Smooth muscle cell (in vitro differentiated cells): ENCODE results near the gene SLC25A13. TPM values are rescaled to one million over a fixed set of nuclear protein-coding genes. Genes with fewer than 3 reads are reported as not detected.
A peak's percentile ranks its signal among the peaks of the same experiment; 100 is the strongest.

ENCODE experiments used
- DNase-seq: peaks from one replicate; lab custom pipeline; 2025; ENCODE audit not compliant: unreplicated experiment; lab: John Stamatoyannopoulos, UW
- H2AFZ ChIP-seq: fragments of 200-600 bp; sonication (generic); 2 replicates; pipeline ENCODE4 v1.6.0; 2016; ENCODE audit warnings: antibody characterized with exemption, low read depth, mild to moderate bottlenecking
- H3F3A ChIP-seq: fragments of 200-600 bp; sonication (generic); 2 replicates; pipeline ENCODE4 v1.6.0; 2017; ENCODE audit warnings: antibody characterized with exemption, low read depth
- H3K27ac ChIP-seq: fragments of 200-600 bp; sonication (generic); 2 replicates; pipeline ENCODE4 v1.5.1; 2016; ENCODE audit warnings: low read depth, mild to moderate bottlenecking
- H3K27me3 ChIP-seq: fragments of 200-600 bp; sonication (generic); 2 replicates; pipeline ENCODE4 v1.6.1; 2016; ENCODE audit warnings: low read depth, mild to moderate bottlenecking
- H3K36me3 ChIP-seq: fragments of 200-600 bp; sonication (generic); 2 replicates; pipeline ENCODE4 v1.5.1; 2016; ENCODE audit warnings: low read depth
- H3K4me1 ChIP-seq: fragments of 200-600 bp; sonication (generic); 2 replicates; pipeline ENCODE4 v1.5.1; 2016; ENCODE audit warnings: low read depth
- H3K4me2 ChIP-seq: fragments of 200-600 bp; sonication (generic); 2 replicates; pipeline ENCODE4 v1.6.0; 2016; ENCODE audit warnings: mild to moderate bottlenecking
- H3K4me3 ChIP-seq: fragments of 200-600 bp; sonication (generic); 2 replicates; pipeline ENCODE4 v1.5.1; 2016; ENCODE audit warnings: mild to moderate bottlenecking
- H3K79me2 ChIP-seq: fragments of 200-600 bp; sonication (generic); 2 replicates; pipeline ENCODE4 v1.6.0; 2016; ENCODE audit warnings: low read depth, mild to moderate bottlenecking
- H3K9ac ChIP-seq: fragments of 200-600 bp; sonication (generic); 2 replicates; pipeline ENCODE4 v1.6.0; 2016; ENCODE audit warnings: low read depth
- H3K9me3 ChIP-seq: fragments of 200-600 bp; sonication (generic); replicated peaks from 2 replicates; pipeline ENCODE4 v1.5.1; 2016; ENCODE audit warnings: low read depth
- H4K20me1 ChIP-seq: fragments of 200-600 bp; sonication (generic); 2 replicates; pipeline ENCODE4 v1.6.0; 2016; ENCODE audit warnings: low read depth
- CTCF ChIP-seq: fragments of 200-600 bp; sonication (generic); IDR thresholded peaks from 2 replicates; pipeline ENCODE4 v1.5.1; 2017; ENCODE audit warnings: borderline replicate concordance, mild to moderate bottlenecking, antibody characterized with exemption; ENCODE audit not compliant: insufficient read depth, poor library complexity, severe bottlenecking
- WGBS: methylation state at CpG from one replicate; pipeline ENCODE4 v1.1.7; 2016; ENCODE audit warnings: low lambda C conversion rate; 5-methylcytosine and 5-hydroxymethylcytosine counted together
- polyA plus RNA-seq: library from polyadenylated mRNA; unstranded; fragments of >200 nt; fragmentation: Nextera tagmentation; extraction: Ambion mirVana; gene quantifications from 2 replicates; pipeline ENCODE4 v1.2.1, GENCODE V29; 2016
- total RNA-seq: library from RNA; depleted of rRNA; stranded (reverse); fragments of >200 nt; gene quantifications from 2 replicates; pipeline ENCODE4 v1.2.3, GENCODE V29; 2014

The SLC25A13 gene
- total and polyA plus RNA-seq, 2 experiments from 2014 or later: 28.0 to 48.2 TPM

DNA sequence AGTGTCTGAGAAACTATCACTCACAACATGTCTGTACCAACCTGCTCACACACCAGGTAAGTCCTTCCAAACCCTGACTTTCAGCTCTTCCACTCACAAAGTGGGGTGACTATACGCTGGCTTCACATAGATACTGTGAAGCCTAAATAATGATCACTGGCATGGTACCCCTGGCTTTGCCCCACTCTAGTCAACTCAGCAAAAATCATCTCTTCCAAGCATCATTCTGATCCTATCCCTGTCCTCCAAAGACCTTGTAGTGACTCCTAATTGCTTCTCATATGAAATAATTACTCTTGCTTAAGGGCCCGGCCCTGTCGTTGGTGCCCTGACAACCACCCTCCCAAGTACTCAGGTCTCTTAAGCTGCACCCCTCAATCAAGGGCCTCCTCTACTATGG, 97.8 kb downstream of the SLC25A13 start:
- no peak overlapping the region for H2AFZ ChIP-seq
- DNase-seq: no peak
- no peaks in the 10 kb centered on the region for H3K27me3 ChIP-seq
- peaks cover 12% of the 10 kb centered on the region for H3K4me1 ChIP-seq
- H3K9ac ChIP-seq: no peak overlapping the region
- no peak overlapping the region for H3K4me2 ChIP-seq
- H4K20me1 ChIP-seq: no peaks in the 10 kb centered on the region
- H3K79me2 ChIP-seq: peaks cover 5% of the 10 kb centered on the region
- no peak overlapping the region for H3K27ac ChIP-seq
- no peak for TF ChIP-seq CTCF
- no peaks in the 10 kb centered on the region for H3K9me3 ChIP-seq
- no peaks in the 10 kb centered on the region for H3K36me3 ChIP-seq
- H3F3A ChIP-seq: peaks cover 8% of the 10 kb centered on the region
- H3K4me3 ChIP-seq: no peak overlapping the region
- WGBS: 96% methylated on average over 3 of the region's 3 CpGs

GRCh38 chr7:96221888-96222287, 100.0 kb downstream of the SLC25A13 start:
- H2AFZ ChIP-seq: no peak overlapping the region
- no peak for TF ChIP-seq CTCF
- H3K4me1 ChIP-seq: peaks cover 17% of the 10 kb centered on the region
- H3K9ac ChIP-seq: no peak overlapping the region
- H3K27ac ChIP-seq: no peak overlapping the region
- WGBS: 93% methylated on average over 5 of the region's 5 CpGs
- no peaks in the 10 kb centered on the region for H3K36me3 ChIP-seq
- no peak for DNase-seq
- H3K27me3 ChIP-seq: no peaks in the 10 kb centered on the region
- H3K4me3 ChIP-seq: no peak overlapping the region
- peaks cover 12% of the 10 kb centered on the region for H3F3A ChIP-seq
- H4K20me1 ChIP-seq: no peaks in the 10 kb centered on the region
- peaks cover 6% of the 10 kb centered on the region for H3K79me2 ChIP-seq
- H3K4me2 ChIP-seq: no peak overlapping the region
- no peaks in the 10 kb centered on the region for H3K9me3 ChIP-seq

DNA sequence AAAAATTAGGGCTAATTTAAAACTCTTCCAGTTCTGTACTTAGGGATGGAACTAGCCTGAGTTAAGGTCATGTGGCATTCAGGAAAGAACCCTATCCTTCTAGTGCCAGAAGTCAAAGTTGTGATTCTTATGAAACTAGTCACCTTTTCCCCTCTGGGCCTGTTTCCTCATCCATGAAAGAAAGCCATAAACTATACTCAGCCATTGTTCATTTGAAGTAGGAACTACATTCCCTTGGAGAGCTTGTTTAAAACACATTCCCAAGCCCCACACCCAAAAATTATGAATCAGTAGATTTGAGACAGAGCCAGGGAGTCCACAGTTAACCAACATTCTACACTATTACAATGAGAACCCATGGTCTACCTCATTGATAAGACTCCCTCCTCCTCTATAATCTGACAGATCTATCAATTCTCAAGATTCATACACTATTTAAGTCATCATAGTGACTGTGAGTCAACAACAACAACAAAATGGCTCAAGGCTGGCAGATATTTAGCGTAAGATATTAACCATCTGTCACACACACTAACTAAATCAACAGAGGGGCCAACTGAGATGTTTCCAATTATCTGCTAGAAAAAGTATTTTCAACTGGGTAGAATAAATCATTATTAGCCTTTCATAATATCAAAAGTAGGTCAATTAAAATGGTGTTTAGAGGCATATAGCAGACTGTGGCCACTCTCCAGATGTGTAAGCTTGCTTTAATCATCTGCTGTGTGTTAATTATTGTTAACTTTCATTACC, 102.3 kb downstream of the SLC25A13 start:
- no peak overlapping the region for H2AFZ ChIP-seq
- no peak for DNase-seq
- H3F3A ChIP-seq: peaks cover 12% of the 10 kb centered on the region
- H3K4me2 ChIP-seq: peak overlapping the region; percentile 67
- TF ChIP-seq CTCF: no peak
- no peaks in the 10 kb centered on the region for H3K27me3 ChIP-seq
- H3K4me3 ChIP-seq: no peak overlapping the region
- no peak overlapping the region for H3K9ac ChIP-seq
- 61% methylated on average over 1 of the region's 1 CpG for WGBS
- no peaks in the 10 kb centered on the region for H3K9me3 ChIP-seq
- peaks cover 8% of the 10 kb centered on the region for H3K79me2 ChIP-seq
- peaks cover 17% of the 10 kb centered on the region for H3K4me1 ChIP-seq
- no peaks in the 10 kb centered on the region for H4K20me1 ChIP-seq
- no peaks in the 10 kb centered on the region for H3K36me3 ChIP-seq
- peak overlapping the region; percentile 74 for H3K27ac ChIP-seq
